K562 (cell line): ENCODE measurements around the gene SPRING1.

ENCODE experiments used
- ASH1L ChIP-seq: fragments of 450-650 bp; IDR thresholded peaks from 2 replicates; pipeline ENCODE4 v1.6.1; 2018; ENCODE audit warnings: borderline replicate concordance, mild to moderate bottlenecking, low read depth; ENCODE audit not compliant: partially characterized antibody
- CTCF ChIP-seq, 3 experiments: IDR thresholded peaks in 2 of 3; conservative IDR thresholded peaks in 1 of 3; 2 replicates each; pipeline ENCODE4 v1.5.1; 2011 to 2012; ENCODE audit warnings: low read length in 3 of 3, mild to moderate bottlenecking in 3 of 3, control low read depth in 2 of 3, improper control_type of control experiment in 1 of 3, inconsistent platforms in 1 of 3, low read depth in 1 of 3, mixed read lengths in 1 of 3, moderate library complexity in 1 of 3; ENCODE audit not compliant: insufficient read depth in 2 of 3
- ESRRA ChIP-seq: fragments of 450-650 bp; IDR thresholded peaks from 2 replicates; pipeline ENCODE4 v1.6.1; 2014; ENCODE audit warnings: low read depth, mild to moderate bottlenecking, moderate library complexity, borderline replicate concordance
- MAFG ChIP-seq: fragments of 450-650 bp; conservative IDR thresholded peaks from 2 replicates; pipeline ENCODE4 v1.6.1; 2016; ENCODE audit warnings: missing genetic modification characterization, missing compliant biosample characterization
- MYC ChIP-seq, 2 experiments: fragments of 250-450 bp in 1 of 2; sonication (Bioruptor Pico) in 1 of 2; IDR thresholded peaks; 2 replicates each; pipeline versions ENCODE4 v1.5.1 to v1.6.1; 2012 to 2021; ENCODE audit warnings: low read depth in 2 of 2, borderline replicate concordance in 1 of 2, improper control_type of control experiment in 1 of 2, low read length in 1 of 2, mild to moderate bottlenecking in 1 of 2, moderate library complexity in 1 of 2
- PCBP1 ChIP-seq: fragments of 200-400 bp; formaldehyde crosslinking; IDR thresholded peaks from 2 replicates; pipeline ENCODE4 v1.6.1; 2018; ENCODE audit warnings: mild to moderate bottlenecking, low read depth, low read length; ENCODE audit not compliant: poor library complexity, severe bottlenecking
- POLR2A ChIP-seq: fragments of 450-650 bp; conservative IDR thresholded peaks from 2 replicates; pipeline ENCODE4 v1.6.1; 2016
- POLR2AphosphoS5 ChIP-seq: IDR thresholded peaks from 2 replicates; pipeline ENCODE4 v1.6.1; 2011; ENCODE audit warnings: mild to moderate bottlenecking, low read depth, low read length, moderate library complexity; ENCODE audit not compliant: control insufficient read depth, insufficient read depth
- PTTG1 ChIP-seq: fragments of 450-650 bp; IDR thresholded peaks from 2 replicates; pipeline ENCODE4 v1.6.1; 2016; ENCODE audit warnings: low read depth, mild to moderate bottlenecking, missing genetic modification characterization, missing compliant biosample characterization
- SRSF9 ChIP-seq: fragments of 200-400 bp; formaldehyde crosslinking; IDR thresholded peaks from 2 replicates; pipeline ENCODE4 v1.6.1; 2017; ENCODE audit warnings: low read depth, low read length, borderline replicate concordance
- ZNF140 ChIP-seq: fragments of 250-450 bp; sonication (Bioruptor Pico); IDR thresholded peaks from 2 replicates; pipeline ENCODE4 v1.8.0; 2021; ENCODE audit warnings: moderate library complexity, mild to moderate bottlenecking, inconsistent platforms
- ZNF253 ChIP-seq: fragments of 250-450 bp; sonication (Bioruptor Pico); conservative IDR thresholded peaks from 2 replicates; pipeline ENCODE4 v1.6.1; 2021; ENCODE audit warnings: mild to moderate bottlenecking
- ZNF274 ChIP-seq: IDR thresholded peaks from 2 replicates; pipeline ENCODE4 v1.6.1; 2011; ENCODE audit warnings: low read depth, mild to moderate bottlenecking, low read length, moderate library complexity, borderline replicate concordance
- ZNF408 ChIP-seq: fragments of 250-450 bp; sonication (Bioruptor Pico); IDR thresholded peaks from 2 replicates; pipeline ENCODE4 v1.4.0; 2020; ENCODE audit warnings: low read depth, mild to moderate bottlenecking, moderate library complexity

DNA sequence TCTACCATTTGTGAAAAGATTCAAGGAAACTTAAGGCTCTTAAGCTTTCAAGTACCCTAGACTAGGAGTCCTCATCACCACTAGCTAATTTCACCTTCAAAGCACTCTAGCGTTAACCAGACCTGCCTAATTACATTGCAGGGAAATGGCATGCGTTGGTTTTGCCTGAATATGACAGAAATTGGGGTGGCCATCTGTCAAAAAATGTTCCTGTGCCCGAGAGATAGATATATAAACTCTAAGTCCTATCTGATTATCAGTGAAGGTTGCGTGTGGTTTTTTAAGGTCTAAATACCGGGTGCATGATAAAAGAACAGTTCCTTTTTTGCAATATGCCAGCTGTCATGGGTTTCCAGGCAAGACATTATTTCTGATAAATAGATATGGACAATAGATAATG, 48.3 kb downstream of the SPRING1 start:
- no peak for TF ChIP-seq ZNF140 (CRISPR knock-in tag)
- TF ChIP-seq POLR2AphosphoS5 = no peak
- no peak for TF ChIP-seq POLR2A
- TF ChIP-seq MYC (IDR thresholded peaks at IDR 0.05; ENCODE audit: low read depth, low read length) = no peak
- TF ChIP-seq MYC (CRISPR knock-in tag; IDR thresholded peaks at IDR 0.05; ENCODE audit: borderline replicate concordance, low read depth) = no peak
- TF ChIP-seq ESRRA = no peak
- no peak for TF ChIP-seq CTCF (IDR thresholded peaks at IDR 0.05 in 2 of 3, conservative IDR thresholded peaks at IDR 0.05 in 1 of 3; ENCODE audit: insufficient read depth in 2 of 3, low read depth in 1 of 3, low read length in 3 of 3)
- TF ChIP-seq ZNF274 = no peak
- TF ChIP-seq ZNF408 (CRISPR knock-in tag) = no peak
- TF ChIP-seq ZNF253 (CRISPR knock-in tag) = no peak
- no peak for TF ChIP-seq PTTG1 (tag)
- TF ChIP-seq MAFG = no peak
- TF ChIP-seq ASH1L = no peak
- no peak for TF ChIP-seq SRSF9
- TF ChIP-seq PCBP1 = no peak
